HG02571 (cell line): ENCODE results near the gene SLC5A2.
A peak's percentile ranks its signal among the peaks of the same experiment; 100 is the strongest.
"Not testable (repeated sequence)": the region's sequence is repeated elsewhere in the genome, so short reads cannot be mapped to it uniquely, and the experiment has no call there.

Experiments used
- ATAC-seq: cut with Tn5 transposase; IDR thresholded peaks from one replicate; pipeline ENCODE4 v1.9.1; 2021; ENCODE audit warnings: mild to moderate bottlenecking, moderate library complexity; ENCODE audit not compliant: unreplicated experiment

SLC5A2 gene

DNA sequence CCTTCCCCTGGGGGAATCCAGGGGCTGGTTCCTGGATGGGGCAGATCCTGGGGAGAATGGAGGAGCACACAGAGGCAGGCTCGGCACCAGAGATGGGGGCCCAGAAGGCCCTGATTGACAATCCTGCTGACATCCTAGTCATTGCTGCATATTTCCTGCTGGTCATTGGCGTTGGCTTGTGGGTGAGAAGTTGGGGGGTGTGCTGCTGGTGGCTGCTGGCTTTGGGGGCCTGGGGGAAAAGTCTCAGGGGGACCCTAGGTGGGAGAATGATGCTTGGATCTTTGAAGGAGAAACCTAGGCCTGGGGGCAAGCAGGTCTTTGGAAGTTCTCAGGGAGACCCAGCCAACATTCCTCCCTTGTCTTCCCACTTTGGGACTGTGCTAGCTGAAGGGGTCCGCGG lies at the start of gene SLC5A2:
Gene SLC5A2, plus strand, starts transcription at position 43 of the 400 bp plus-strand sequence. Its CDS starts 14 bp downstream, at position 57.
- ATAC-seq, result no peak

DNA sequence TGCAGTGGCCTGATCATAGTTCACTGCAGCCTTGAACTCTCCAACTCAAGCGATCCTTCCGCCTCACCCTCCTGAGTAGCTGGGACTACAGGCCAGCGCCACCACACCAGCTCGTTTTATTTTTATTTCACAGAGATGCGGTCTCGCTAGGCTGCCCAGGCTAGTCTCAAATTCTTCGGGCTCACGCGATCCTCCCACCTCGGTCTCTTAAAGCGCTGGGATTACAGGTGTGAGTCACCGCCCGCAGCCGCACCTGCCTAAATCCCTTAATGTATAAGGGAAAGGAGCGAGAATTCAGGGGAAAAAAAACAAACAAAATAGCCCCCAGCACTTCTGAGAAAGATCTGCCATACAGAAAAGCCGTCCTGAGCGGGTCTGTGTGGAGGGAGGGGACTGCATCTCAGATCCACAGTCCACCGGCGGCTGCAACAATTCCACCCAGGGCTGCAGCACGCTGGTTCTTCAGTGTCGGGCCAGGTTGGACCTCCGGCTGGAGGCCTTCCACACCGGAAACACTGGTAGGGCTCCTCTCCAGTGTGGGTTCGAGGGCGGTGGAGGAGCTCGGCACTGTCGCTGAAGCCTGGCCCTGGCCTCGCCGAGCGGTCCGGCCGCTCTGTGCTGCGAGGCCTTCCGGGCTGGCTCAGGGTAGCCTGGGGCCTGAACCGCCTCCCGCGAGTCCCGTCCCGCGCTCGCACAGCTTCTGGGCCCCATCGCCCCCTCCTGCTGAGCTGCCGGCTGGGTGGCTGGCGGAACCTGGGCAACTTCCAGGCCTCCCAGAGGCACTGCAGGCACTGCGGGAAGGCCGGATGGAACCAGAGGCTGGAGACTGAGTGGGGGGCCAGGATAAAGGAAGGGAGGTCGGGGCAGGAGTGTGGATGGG lies 47.3 kb upstream of the SLC5A2 start:
- no peak for ATAC-seq

DNA sequence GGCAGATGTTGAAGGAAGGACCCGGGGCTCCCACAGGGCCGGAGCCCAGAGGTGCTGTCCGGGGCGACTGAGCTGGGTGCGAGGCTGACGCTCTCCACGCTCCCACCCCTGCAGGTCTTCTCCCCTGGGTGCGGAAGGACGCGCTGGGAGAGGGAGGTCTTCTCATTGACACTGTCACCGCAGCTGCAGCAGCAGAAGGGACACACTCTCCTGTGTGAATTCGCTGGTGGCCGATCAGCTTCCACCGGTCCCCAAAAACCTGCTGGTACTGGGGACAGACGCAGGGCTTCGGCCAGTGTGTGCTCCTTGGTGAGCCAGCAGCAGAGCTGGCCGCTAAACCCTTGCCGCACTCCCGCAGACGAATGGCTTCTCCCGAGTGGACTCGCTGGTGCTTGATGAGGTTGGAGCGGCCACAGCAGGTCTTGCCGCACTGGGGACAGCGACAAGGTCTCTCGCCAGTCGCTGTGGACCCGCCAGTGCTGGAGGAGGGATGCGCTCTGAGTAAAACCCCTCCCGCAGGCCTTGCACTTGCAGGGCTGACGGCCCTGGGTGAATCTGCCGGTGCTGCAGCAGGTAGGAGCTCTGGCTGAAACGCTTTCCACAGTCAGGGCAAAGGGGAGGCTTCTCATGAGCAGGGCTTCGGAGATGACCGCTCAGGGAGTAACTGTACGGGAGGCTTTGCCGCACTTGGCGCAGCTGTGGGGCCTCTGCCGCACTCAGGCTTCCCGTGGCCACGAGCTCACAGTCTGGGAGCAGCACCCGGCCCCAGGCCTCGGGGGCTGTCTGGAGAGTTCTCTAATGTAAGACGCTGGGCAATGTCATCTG lies 46.5 kb upstream of the SLC5A2 start:
- no peak for ATAC-seq

DNA sequence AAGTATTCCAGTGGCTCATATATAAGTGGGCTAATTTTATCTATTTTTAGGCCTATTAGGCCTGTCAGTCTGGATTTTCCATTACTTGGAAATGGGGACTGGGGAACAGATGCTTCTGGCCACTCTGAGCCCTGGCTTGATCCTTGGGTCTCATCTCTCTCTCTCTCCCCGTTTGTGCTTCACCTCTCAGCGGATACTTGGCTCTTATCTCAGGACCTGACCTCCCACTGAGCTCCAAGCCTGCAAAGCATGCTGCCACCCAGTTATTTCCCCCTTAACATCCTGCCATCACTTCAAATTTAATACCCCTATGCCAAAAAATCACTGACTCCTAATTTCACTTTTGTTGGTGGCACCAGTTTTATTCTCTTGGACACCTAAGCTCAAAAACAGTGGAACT lies 44.5 kb upstream of the SLC5A2 start:
- ATAC-seq, result no peak

DNA sequence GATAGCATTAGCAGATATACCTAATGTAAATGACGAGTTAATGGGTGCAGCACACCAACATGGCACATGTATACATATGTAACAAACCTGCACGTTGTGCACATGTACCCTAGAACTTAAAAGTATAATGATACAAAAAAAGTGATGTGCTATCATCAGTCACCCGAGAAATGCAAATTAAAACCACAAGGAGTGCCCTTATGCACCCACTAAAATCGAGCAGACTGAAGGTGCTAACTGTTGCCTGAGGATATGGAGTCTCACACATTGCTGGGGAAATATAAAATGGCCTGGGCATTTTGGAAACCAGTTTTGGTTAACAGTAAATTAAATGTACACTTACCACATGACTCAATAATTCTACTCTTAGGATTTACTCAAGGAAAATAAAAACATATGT lies 43.9 kb upstream of the SLC5A2 start:
- not testable (repeated sequence) for ATAC-seq

DNA sequence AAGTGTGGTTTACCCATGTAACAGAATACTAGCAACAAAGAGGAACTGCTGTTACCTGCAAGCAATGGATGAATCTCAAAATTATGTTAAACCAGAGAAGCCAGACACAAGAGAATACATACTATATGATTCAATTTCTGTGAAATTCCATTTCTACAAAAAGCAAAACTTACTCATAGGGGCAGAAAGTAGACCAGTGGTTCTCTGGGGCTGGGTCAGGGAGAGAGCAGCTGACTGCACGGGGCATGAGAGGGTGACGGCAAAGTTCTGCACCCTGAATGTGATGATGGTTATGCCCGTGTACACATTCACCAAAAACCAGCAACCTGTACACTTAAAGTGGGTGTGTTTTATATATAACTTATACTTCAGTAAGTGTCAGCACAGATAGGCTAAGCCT lies 43.4 kb upstream of the SLC5A2 start:
- no peak for ATAC-seq

DNA sequence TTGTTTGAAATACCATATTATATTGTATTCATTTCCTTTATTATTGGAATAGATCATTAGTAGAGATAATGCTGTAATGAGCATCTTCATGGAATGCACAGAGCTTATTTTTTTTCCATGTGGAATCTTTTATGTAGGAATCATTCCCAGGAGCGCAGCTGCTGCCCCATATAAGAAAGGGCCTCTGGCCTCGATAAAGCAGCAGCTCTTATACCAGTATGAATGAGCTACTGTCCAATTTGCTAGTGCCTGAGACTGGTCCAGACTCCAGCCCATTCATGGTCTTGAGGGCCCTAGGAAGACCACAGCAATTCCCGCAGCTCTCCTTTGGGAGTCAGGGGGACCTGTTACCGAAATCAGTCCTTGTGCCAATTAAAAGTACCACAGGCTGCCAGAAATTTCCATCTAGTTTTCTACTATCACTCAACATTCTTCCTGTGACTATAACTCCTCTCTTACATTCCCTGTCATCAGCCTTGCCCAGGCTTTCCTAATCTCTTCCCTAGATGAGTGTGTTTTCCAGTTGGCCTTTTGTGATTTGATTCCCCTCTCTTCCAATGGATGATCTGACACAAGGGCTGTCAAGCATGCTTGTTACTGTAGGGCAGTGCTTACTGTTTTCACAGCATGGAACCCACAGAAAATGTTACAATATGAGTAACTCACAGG lies 42.3 kb upstream of the SLC5A2 start:
- ATAC-seq, result no peak

DNA sequence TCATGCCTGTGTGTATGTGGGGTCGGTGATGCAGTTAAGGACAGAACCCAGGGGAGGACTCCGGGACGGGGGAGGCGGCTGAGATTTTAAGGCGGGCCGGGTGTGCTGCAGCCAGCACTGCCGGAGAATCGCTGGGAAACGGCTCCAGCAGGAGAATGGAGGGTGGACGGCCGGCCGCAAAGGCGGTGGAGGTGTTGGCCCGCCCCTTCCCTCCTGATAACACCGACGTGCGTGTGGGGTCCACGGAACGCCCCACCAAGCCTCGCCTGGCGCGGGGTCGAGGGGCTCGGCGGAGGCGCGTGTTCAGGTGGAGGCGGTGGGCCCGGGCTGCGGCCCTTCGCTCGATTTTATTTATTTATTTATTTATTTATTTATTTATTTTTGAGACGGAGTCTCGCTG lies 41.0 kb upstream of the SLC5A2 start:
- ATAC-seq, result no peak

DNA sequence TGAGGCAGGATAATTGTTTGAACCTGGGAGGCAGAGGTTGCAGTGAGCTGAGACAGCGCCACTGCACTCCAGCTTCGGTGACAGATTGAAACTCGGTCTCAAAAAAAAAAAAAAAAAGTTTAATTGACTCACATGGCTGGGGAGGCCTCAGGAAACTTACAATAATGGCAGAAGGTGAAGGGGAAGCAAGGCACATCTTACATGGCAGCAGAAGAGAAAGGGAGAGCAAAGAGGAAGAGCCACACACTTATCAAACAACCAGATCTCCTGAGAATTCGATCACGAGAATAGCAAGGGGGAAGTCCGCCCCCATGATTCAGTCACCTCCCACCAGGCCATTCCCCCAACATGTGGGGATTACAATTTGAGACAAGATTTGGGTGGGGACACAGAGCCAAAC lies 37.0 kb upstream of the SLC5A2 start:
- ATAC-seq, result not testable (repeated sequence)

DNA sequence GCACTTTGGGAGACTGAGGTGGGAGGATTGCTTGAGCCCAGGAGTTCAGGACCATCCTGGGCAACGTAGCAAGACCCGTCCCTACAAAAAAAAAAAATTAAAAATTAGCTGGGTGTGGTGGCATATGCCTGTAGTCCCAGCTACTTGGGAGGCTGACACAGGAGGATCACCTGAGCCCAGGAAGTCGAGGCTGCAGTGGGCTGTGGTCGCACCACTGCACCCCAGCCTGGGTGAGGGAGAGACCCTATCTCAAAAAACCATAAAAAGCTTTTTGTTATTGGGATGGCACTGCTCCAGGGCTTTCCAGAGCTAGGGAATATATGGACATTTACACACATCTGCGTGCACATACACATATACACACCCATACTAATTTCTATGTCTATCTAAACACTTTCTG lies 31.7 kb upstream of the SLC5A2 start:
- ATAC-seq, result no peak

DNA sequence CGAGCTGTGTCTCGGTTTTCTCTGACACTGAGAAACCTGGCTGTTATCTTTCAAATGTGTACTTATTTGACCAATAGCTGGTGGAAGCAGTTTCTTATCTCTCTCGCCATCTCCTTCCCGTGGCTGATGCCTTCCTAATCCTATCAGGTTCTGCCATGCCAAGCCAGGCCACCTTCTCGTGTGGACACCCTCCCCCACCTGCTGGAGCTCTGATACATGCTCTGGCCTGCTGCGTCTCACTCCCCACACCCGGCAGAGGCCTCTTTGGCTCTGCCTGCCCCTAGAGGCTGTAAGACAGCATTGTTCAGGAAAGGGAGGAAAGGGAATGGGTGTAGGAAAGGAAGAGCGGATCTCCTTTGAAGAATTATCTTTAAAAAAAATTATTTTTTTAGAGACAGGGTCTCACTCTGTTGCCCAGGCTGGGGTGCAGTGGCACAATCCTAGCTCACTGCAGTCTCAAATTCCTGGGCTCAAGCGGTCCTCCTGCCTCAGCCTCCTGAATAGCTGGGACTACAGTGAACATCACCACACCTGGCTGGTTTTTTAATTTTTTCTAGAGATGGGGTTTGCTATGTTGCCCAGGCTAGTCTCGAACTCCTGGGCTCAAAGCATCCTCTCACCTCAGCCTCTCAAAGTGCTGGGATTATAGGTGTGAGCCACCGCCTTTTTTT lies 31.1 kb upstream of the SLC5A2 start:
- no peak for ATAC-seq

DNA sequence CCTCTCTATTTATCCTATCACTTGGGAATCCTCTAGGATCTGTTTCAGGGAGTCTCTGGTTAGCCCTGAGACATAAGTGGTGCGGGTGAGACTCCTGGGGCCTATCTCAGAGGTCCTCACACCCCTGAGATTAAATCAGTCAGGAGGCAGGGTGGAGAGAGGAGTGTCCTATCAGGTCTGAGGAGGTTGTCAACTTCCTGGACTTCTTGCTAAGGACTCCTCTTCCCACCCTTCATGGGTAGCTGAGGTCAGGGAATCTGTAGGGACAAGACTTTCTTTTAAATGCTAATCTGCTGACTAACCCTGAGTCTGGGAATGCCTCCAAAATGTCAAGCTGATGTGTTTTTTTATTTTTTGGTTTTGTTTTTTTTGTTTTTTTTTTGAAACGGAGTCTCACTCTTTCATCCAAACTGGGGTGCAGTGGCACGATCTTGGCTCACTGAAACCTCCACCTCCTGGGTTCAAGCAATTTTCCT lies 30.3 kb upstream of the SLC5A2 start:
- ATAC-seq, result no peak

DNA sequence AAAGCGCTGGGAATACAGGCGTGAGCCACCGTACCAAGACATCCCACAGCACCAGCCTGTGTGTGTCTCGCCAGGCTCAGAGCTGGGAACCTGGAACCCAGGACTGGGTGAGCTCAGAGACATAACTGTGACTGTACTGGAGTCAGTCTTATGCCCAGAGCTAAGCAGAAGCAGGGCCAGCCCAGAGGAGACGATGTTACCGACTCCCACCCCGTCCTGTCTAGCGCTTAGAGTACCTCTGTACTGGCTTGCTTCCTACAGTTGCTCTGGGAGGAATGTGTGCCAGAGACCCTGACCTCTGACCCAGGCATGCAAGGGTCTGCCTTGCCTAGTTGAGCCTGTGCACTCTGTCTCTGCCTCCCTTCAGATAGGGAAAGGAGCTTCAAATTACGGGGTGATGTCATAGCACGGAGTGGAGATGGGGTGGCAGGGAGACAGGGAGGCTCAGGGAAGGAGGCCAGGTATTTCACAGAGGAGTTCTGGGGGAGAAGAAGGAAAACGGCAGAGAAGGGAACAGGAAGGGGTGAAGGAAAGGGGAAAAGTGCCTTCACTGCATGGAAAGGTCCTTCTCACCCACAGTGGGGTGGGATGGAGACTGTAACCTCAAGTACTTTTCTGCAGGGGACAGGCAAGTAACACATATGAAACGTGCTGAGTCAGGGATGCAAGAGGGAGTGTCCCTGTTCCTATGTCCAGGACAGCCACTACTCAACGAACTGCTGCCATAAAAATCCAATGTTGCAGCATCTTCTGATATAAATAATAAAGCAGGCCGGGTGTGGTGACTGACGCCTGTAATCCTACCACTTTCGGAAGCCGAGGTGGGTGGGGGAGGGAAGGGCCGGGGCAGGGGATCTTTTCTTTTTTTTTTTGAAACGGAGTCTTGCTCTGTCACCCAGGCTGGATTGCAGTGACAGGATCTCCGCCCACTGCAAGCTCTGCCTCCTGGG lies 29.4 kb upstream of the SLC5A2 start:
- no peak for ATAC-seq

DNA sequence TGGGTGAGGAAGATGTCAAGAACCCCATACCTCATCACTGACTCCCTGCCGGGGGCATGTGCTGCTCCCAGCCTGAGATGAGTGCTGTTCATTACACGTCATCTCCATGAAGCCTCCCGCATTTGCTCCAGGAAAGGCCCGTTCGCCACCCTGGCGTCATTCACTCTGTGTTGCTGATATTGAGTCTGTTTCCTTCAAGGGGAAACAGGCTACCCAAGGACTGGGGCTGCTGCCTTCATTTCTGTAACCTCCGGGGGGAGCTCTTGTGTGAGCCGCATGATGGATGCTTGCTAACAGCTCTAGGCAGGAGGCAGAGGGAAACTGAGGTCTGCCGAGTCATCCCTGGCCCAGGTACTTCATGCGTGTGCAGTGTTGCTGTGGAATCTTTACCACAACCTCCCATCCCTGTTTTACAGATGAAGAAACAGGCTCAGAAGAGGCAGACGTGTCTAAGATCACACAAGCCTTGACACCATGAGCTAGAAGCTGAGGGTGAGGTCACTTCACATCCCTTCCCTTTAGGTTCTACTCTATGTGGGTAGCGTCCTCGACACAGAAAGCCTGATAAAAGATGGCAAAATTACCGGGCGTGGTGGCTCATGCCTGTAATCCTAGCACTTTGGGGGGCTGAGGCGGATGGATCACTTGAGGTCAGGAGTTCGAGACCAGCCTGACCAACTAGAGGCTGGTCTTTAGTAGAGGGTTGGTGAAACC lies 27.2 kb upstream of the SLC5A2 start:
- no peak for ATAC-seq

DNA sequence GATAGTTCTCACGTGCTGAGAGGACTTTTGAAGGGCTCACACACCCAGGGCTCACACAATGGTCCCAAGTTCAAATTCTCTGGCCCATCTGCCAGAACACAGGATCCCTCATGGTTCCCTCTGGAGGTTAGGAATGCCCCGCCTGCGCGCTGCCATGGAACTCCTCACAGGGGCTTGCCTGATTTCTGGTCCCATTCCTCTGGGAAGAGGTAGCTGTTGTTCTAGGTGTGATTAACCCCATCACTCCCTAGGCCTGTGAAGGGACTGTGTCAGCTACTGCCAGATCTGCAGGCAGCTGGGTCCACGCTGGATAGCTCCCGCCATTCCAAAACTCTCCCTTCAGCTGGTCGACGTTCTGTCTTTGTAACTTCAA lies 25.9 kb upstream of the SLC5A2 start:
- ATAC-seq, result no peak

DNA sequence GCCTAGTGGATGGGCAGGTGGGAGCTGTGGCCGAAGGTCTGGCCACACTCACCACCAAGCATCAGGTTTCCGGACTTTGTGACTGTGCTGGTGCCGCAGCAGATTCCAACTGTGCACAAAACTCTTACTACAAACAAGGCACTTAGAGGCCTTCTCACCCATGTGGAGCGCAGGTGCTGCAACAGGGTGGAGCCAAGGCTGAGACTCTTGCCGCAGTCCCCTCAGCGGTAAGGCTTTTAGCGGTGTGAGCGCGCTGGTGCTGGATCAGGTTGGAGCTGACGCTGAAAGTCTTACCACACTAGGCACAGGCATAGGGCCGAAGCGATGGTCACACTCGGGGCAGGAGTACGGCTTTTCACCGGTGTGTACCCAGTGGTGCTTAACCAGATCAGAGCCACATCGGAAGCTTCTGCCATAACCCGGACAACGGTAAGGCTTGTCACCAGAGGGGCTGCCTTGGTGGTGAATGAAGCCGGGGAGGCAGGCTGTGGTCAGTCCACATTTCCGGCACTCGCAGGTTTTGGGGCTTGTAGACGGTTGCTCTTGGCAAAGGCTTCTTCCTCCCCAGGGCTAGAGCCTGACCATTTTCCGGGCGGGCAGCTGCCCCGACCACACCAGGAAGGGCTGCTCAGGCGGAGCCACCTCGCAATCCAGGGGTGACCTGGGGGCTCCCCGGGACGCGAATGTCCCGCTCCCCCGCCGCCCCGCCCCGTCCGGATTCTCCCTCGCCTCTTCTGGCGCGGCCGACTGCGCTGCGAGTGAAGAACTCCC lies 24.7 kb upstream of the SLC5A2 start:
- peak; percentile 2 for ATAC-seq

DNA sequence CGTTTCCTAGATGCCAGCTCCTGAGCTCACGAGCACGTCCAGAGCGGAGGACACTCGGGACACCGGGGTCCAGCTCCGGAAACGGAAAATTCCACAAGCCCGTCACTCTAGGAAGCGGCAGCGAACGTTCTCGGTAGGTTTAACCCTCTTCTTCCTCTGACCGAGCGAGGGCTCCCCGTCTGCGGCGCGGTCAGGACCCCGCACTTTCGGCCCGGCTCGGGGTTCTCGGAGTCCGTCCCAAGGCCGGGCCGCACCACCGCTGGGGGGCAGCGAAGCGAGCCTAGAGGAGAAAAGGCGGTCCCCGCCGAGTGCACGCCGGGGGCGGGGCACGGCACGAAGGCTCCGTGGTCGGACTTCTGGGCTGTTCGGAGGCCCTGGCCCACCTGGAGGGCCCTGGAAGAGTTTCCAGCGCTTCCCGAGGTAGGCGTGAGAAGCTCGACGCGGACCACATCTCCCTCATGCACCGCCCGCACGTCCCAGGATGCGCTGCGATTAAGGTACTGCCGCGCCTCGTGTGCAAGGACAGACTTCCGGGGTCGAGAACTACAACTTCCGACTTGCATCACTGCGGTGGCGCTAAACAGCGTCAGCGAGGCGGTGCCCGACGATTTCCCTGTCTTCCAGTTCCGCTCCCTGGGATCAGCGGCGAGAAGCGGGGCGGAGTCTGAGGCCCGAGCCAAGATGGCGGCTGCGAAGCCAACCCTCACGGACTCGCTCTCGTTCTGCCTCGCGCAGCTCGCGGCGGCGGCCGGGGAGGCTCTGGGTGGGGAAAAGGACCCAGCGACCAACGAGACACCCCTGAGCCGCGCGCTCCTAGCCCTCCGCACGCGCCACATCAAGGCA lies 23.9 kb upstream of the SLC5A2 start, which contains the start of gene ARMC5:
Gene ARMC5, plus strand, starts transcription at position 658 of the 843 bp plus-strand sequence. Its CDS starts 24 bp downstream, at position 682.
- peak; percentile 74 for ATAC-seq
